OCI-LY3 (cell line): ENCODE measurements around the gene SKAP2.

Experiments used
- CTCF ChIP-seq: fragments of 200-600, 300-600 bp; sonication (generic); IDR thresholded peaks from 2 replicates; pipeline ENCODE4 v1.5.1; 2014; ENCODE audit warnings: antibody characterized with exemption, low read length, low read depth
- EZH2phosphoT487 ChIP-seq: fragments of 200-600 bp; shearing (Covaris generic); IDR thresholded peaks from 2 replicates; pipeline ENCODE4 v1.6.1; 2018; ENCODE audit warnings: antibody characterized with exemption, mixed run types, low read depth

- no peak for TF ChIP-seq CTCF
- TF ChIP-seq EZH2phosphoT487, result no peak
Observed at GRCh38 chr7:26649388-26649787, 215.0 kb downstream of the SKAP2 start.
